Urinary bladder (tissue), 4 donors: Measurements from ENCODE around the gene IL31. TPM values are rescaled to one million over a fixed set of nuclear protein-coding genes. Genes with fewer than 3 reads are reported as not detected.

ENCODE experiments used
- DNase-seq: peaks from one replicate; pipeline ENCODE4 v3.0.0-alpha.2; 2015; ENCODE audit errors: extremely low spot score
- H3K27ac ChIP-seq: one replicate; pipeline ENCODE4 v1.5.1; 2013; ENCODE audit warnings: low read depth, mild to moderate bottlenecking, moderate library complexity
- H3K36me3 ChIP-seq: one replicate; pipeline ENCODE4 v1.6.1; 2013; ENCODE audit warnings: mild to moderate bottlenecking, moderate library complexity; ENCODE audit not compliant: insufficient read depth
- H3K4me1 ChIP-seq: one replicate; pipeline ENCODE4 v1.6.1; 2013; ENCODE audit warnings: mild to moderate bottlenecking, moderate library complexity; ENCODE audit not compliant: insufficient read depth
- H3K4me3 ChIP-seq: one replicate; pipeline ENCODE4 v1.5.1; 2013; ENCODE audit warnings: low read depth, low read length
- WGBS: extraction: QIAGEN DNeasy Blood & Tissue Kit; methylation state at CpG from one replicate; pipeline ENCODE4 v1.1.7; 2013; 5-methylcytosine and 5-hydroxymethylcytosine counted together
- polyA plus RNA-seq: library from polyadenylated mRNA; stranded (reverse); fragments of 200-250 nt; gene quantifications from one replicate; pipeline ENCODE4 v1.2.3, GENCODE V29; 2013
- total RNA-seq: library from RNA; depleted of rRNA; stranded (reverse); fragments of >200 nt; gene quantifications from one replicate; pipeline ENCODE4 v1.2.3, GENCODE V29; 2014
- donor health status: healthy with polysubstance abuse.
- donor health status: healthy.

The IL31 gene
- total and polyA plus RNA-seq, 2 donors: not detected

- DNase-seq: no peak
- WGBS: 89% methylated on average over 7 of the region's 7 CpGs
- no peak overlapping the region for H3K4me3 ChIP-seq
- no peaks in the 10 kb centered on the region for H3K36me3 ChIP-seq
- H3K27ac ChIP-seq: no peak overlapping the region
- no peaks in the 10 kb centered on the region for H3K4me1 ChIP-seq
Observed at GRCh38 chr12:122158700-122159285, 15.2 kb downstream of the IL31 start.

- Histone ChIP-seq H3K27ac (no peak overlapping the region), H3K4me1 (no peaks in the 10 kb centered on the region), H3K4me3 (no peak overlapping the region), H3K36me3 (no peaks in the 10 kb centered on the region)
- DNase-seq: no peak
- WGBS: 73% methylated on average over 10 of the region's 10 CpGs
Observed at GRCh38 chr12:122155705-122156104, 18.3 kb downstream of the IL31 start.

GRCh38 chr12:122152754-122153153 lies 21.3 kb downstream of the IL31 start:
- no peaks in the 10 kb centered on the region for H3K36me3 ChIP-seq
- H3K27ac ChIP-seq: no peak overlapping the region
- WGBS: 83% methylated on average over 9 of the region's 9 CpGs
- no peak overlapping the region for H3K4me3 ChIP-seq
- no peaks in the 10 kb centered on the region for H3K4me1 ChIP-seq
- no peak for DNase-seq

- Histone ChIP-seq H3K27ac (no peak overlapping the region), H3K4me3 (no peak overlapping the region), H3K36me3 (no peaks in the 10 kb centered on the region), H3K4me1 (no peaks in the 10 kb centered on the region)
- no peak for DNase-seq
- WGBS: 67% methylated on average over 8 of the region's 8 CpGs
Observed at GRCh38 chr12:122150127-122150681, 23.8 kb downstream of the IL31 start.

GRCh38 chr12:122148657-122149056 lies 25.4 kb downstream of the IL31 start:
- Histone ChIP-seq H3K27ac (no peak overlapping the region), H3K4me3 (no peak overlapping the region), H3K4me1 (no peaks in the 10 kb centered on the region), H3K36me3 (no peaks in the 10 kb centered on the region)
- 33% methylated on average over 6 of the region's 6 CpGs for WGBS
- no peak for DNase-seq

- DNase-seq: no peak
- Histone ChIP-seq H3K27ac (no peak overlapping the region), H3K4me1 (no peaks in the 10 kb centered on the region), H3K36me3 (no peaks in the 10 kb centered on the region), H3K4me3 (no peak overlapping the region)
- 80% methylated on average over 21 of the region's 21 CpGs for WGBS
Observed at GRCh38 chr12:122147514-122148290, 26.3 kb downstream of the IL31 start.

- Histone ChIP-seq H3K4me1 (no peaks in the 10 kb centered on the region), H3K4me3 (no peak overlapping the region), H3K36me3 (peaks cover 4% of the 10 kb centered on the region), H3K27ac (no peak overlapping the region)
- WGBS: 85% methylated on average over 23 of the region's 23 CpGs
- DNase-seq: no peak
Observed at GRCh38 chr12:122145505-122146330, 28.3 kb downstream of the IL31 start.

GRCh38 chr12:122144885-122145284 lies 29.1 kb downstream of the IL31 start:
- 92% methylated on average over 12 of the region's 12 CpGs for WGBS
- peaks cover 4% of the 10 kb centered on the region for H3K36me3 ChIP-seq
- DNase-seq: no peak
- H3K4me1 ChIP-seq: no peaks in the 10 kb centered on the region
- H3K4me3 ChIP-seq: no peak overlapping the region
- no peak overlapping the region for H3K27ac ChIP-seq

- peaks cover 11% of the 10 kb centered on the region for H3K36me3 ChIP-seq
- H3K27ac ChIP-seq: no peak overlapping the region
- no peak for DNase-seq
- no peak overlapping the region for H3K4me3 ChIP-seq
- 44% methylated on average over 6 of the region's 6 CpGs for WGBS
- H3K4me1 ChIP-seq: no peaks in the 10 kb centered on the region
Observed at GRCh38 chr12:122142857-122143256, 31.2 kb downstream of the IL31 start.

GRCh38 chr12:122141911-122142725 lies 31.9 kb downstream of the IL31 start:
- H3K27ac ChIP-seq: no peak overlapping the region
- H3K4me3 ChIP-seq: no peak overlapping the region
- 82% methylated on average over 21 of the region's 21 CpGs for WGBS
- no peaks in the 10 kb centered on the region for H3K4me1 ChIP-seq
- no peak for DNase-seq
- peaks cover 11% of the 10 kb centered on the region for H3K36me3 ChIP-seq

- no peaks in the 10 kb centered on the region for H3K4me1 ChIP-seq
- DNase-seq: no peak
- H3K27ac ChIP-seq: no peak overlapping the region
- H3K4me3 ChIP-seq: no peak overlapping the region
- peaks cover 11% of the 10 kb centered on the region for H3K36me3 ChIP-seq
- WGBS: 90% methylated on average over 19 of the region's 19 CpGs
Observed at GRCh38 chr12:122140467-122141257, 33.4 kb downstream of the IL31 start.

GRCh38 chr12:122139941-122140340 lies 34.1 kb downstream of the IL31 start:
- DNase-seq: no peak
- Histone ChIP-seq H3K27ac (no peak overlapping the region), H3K36me3 (peaks cover 14% of the 10 kb centered on the region), H3K4me3 (no peak overlapping the region), H3K4me1 (no peaks in the 10 kb centered on the region)
- WGBS: 69% methylated on average over 8 of the region's 8 CpGs
